Ascending aorta (tissue), 2 donors: Measurements from ENCODE around the gene SLC19A1. TPM values are rescaled to one million over a fixed set of nuclear protein-coding genes. Genes with fewer than 3 reads are reported as not detected.

Source experiments
- DNase-seq, 2 donors: peaks; one replicate each; pipeline ENCODE4 v3.0.0-alpha.2; 2019; ENCODE audit warnings: low spot score in 2 of 2
- H3K27ac ChIP-seq, 2 donors: fragments of 200-600 bp; sonication (generic); one replicate each; pipeline ENCODE4 v1.5.1; 2016 to 2017; ENCODE audit warnings: mild to moderate bottlenecking in 1 of 2
- H3K27me3 ChIP-seq: fragments of 200-600 bp; sonication (generic); one replicate; pipeline ENCODE4 v1.5.1; 2017
- H3K36me3 ChIP-seq, 2 donors: fragments of 200-600 bp; sonication (generic); one replicate each; pipeline ENCODE4 v1.5.1; 2016
- H3K4me1 ChIP-seq, 2 donors: fragments of 200-600 bp; sonication (generic); one replicate each; pipeline ENCODE4 v1.5.1; 2016 to 2017; ENCODE audit warnings: mild to moderate bottlenecking in 1 of 2
- H3K4me3 ChIP-seq, 2 donors: fragments of 200-600 bp; sonication (generic); one replicate each; pipeline ENCODE4 v1.5.1; 2016 to 2017; ENCODE audit warnings: mild to moderate bottlenecking in 1 of 2
- H3K9me3 ChIP-seq, 2 donors: fragments of 200-600 bp; sonication (generic); one replicate each; pipeline ENCODE4 v1.5.1; 2016
- intact Hi-C: fragments of 100-400 bp; cut with DNase I; formaldehyde crosslinking; loops from one replicate; pipeline ENCODE4 v1.15.1; 2023
- total RNA-seq: library from RNA; depleted of rRNA; stranded (reverse); fragments of >200 nt; gene quantifications from one replicate; pipeline ENCODE4 v1.1.0, GENCODE V29; 2016
- TF ChIP-seq, protein P1 (sequence below), 3 experiments: fragments of 200-600 bp in 2 of 3; fragments of 450-650 bp in 1 of 3; sonication (generic) in 2 of 3; IDR thresholded peaks; one replicate each; pipeline ENCODE4 v1.5.1; 2016 to 2019; ENCODE audit warnings: antibody characterized with exemption in 3 of 3, mild to moderate bottlenecking in 1 of 3, moderate library complexity in 1 of 3

Gene SLC19A1
- total RNA-seq, 1 donor from 2014 or later: 8.4 TPM

DNA sequence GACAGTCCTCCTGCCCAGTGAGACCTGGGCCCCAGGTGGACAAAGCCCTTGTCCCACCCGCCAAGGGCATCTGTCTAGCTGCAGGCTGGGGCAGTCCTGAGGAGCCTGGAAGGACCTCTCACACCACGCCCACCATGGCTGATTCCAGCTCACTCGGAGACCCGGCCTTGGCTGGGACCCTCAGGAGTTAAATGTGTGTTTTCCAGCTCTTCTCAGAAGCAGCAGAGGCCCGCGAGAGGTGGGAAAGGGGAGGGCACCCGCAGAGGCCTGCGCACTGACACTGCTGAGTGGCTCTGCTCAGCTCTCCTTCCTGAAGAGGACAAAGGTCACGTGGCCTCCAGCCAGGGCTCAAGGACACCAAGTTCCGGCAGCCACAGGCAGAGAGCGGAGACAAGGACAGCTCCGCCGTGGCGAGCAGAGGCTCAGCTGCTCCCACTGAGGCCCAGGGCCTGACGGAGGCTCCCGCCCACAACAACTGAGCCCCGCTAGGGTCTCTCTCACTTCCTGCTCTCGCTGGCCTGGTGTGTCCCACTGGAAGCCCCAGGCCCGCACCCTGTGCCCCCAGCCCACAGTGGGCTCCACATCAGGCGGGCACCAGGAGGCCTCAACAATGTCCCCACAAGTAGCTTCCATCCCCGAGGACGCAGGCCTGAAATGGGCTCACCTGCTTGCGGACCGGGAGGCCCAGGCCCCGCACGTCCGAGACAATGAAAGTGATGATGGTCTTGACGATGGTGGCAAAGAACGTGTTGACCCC is 16.9 kb downstream of the SLC19A1 start:
- TF ChIP-seq, protein P1, sequence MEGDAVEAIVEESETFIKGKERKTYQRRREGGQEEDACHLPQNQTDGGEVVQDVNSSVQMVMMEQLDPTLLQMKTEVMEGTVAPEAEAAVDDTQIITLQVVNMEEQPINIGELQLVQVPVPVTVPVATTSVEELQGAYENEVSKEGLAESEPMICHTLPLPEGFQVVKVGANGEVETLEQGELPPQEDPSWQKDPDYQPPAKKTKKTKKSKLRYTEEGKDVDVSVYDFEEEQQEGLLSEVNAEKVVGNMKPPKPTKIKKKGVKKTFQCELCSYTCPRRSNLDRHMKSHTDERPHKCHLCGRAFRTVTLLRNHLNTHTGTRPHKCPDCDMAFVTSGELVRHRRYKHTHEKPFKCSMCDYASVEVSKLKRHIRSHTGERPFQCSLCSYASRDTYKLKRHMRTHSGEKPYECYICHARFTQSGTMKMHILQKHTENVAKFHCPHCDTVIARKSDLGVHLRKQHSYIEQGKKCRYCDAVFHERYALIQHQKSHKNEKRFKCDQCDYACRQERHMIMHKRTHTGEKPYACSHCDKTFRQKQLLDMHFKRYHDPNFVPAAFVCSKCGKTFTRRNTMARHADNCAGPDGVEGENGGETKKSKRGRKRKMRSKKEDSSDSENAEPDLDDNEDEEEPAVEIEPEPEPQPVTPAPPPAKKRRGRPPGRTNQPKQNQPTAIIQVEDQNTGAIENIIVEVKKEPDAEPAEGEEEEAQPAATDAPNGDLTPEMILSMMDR (IDR thresholded peaks at IDR 0.05): no peak
- peaks cover 10 to 14% of the 10 kb centered on the region in 2 donors for H3K9me3 ChIP-seq
- no peaks in the 10 kb centered on the region for H3K36me3 ChIP-seq
- no peaks in the 10 kb centered on the region for H3K4me1 ChIP-seq
- intact Hi-C loops: no loop called here
- DNase-seq: peak; percentile 5 to 61
- H3K4me3 ChIP-seq: no peak overlapping the region
- no peak overlapping the region for H3K27ac ChIP-seq
- no peaks in the 10 kb centered on the region for H3K27me3 ChIP-seq

DNA sequence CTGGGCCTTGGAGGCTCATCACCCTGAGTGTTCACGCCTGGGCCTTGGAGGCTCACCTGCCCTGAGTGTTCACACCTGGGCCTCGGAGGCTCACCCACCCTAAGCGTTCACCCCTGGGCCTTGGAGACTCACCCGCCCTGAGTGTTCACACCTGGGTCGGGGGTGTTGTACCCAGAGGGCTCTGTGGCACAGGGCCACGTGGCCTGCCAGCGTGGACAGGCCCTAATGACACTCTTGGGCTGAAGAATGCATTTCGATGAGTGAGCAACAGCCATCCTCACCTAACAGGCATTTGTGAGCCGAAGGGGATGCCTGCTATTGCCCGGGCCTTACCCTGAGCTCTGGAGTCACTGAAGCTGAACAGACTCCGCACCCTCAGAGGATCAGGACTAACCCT is 17.5 kb downstream of the SLC19A1 start:
- Histone ChIP-seq H3K27ac (no peak overlapping the region), H3K4me3 (no peak overlapping the region), H3K36me3 (no peaks in the 10 kb centered on the region), H3K9me3 (peaks cover 13 to 20% of the 10 kb centered on the region in 2 donors), H3K27me3 (no peaks in the 10 kb centered on the region), H3K4me1 (no peaks in the 10 kb centered on the region)
- TF ChIP-seq, protein P1 (IDR thresholded peaks at IDR 0.05): no peak
- intact Hi-C loops: no loop called here
- DNase-seq: peak in 1 of 2 donors; percentile 40

DNA sequence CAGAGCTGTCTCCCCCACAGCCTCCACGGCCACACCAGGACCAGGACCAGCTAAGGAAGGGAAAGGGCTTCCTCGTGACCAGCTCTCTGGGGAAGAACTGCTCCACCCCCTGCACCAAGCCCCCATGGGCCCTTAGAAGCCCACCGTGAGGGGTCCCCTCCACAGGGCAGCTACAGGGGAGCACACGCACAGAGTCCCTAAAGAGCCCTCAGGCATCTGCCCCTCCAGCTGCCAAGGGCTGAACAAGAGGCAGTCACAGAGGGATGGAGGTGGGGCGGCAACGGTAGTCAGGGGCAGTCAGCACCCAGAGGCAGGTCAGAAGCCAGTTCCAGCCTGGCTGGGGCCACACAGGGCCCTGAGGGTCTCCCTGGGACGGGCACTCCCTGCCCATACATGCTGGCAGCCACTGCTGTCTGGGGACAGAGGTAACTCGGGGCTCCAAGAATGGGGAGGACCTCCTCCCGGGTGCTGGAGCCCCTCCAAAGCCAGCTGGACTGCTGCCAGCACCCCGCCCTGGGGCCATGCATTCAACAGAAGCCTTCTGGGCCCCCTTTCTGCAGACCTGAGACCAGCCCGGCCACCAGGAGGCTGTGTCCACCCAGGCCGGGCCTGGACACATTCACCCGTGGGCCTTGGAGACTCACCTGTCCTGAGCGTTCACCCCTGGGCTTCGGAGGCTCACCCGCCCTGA is 18.7 kb downstream of the SLC19A1 start:
- TF ChIP-seq, protein P1 (IDR thresholded peaks at IDR 0.05): no peak
- H3K27me3 ChIP-seq: no peaks in the 10 kb centered on the region
- peak; percentile 6 to 44 for DNase-seq
- H3K9me3 ChIP-seq: peaks cover 19 to 31% of the 10 kb centered on the region in 2 donors
- H3K36me3 ChIP-seq: no peaks in the 10 kb centered on the region
- intact Hi-C loops: no loop called here
- no peaks in the 10 kb centered on the region for H3K4me1 ChIP-seq
- H3K27ac ChIP-seq: no peak overlapping the region
- no peak overlapping the region for H3K4me3 ChIP-seq

DNA sequence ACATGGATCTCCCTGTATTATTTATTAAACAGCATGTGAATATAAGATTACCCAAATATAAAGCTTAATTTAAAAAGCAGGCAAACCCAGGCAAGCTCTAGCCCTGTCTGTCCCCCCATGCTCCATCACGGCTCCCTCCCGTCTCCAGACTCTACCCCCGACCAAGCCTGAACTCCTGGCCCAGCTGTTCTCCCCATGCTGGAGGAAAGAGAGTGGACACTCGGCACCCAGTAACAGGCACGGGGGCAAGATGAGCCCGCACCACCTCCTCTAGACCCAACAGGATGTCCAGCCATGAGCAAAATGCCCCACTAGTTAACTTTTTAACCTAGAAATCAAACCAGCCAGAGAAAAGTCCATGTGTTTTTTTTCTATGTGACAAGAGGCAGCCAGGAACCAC is 19.3 kb downstream of the SLC19A1 start:
- Histone ChIP-seq H3K9me3 (peaks cover 21 to 36% of the 10 kb centered on the region in 2 donors), H3K36me3 (no peaks in the 10 kb centered on the region), H3K4me1 (no peaks in the 10 kb centered on the region), H3K27ac (no peak overlapping the region), H3K27me3 (no peaks in the 10 kb centered on the region), H3K4me3 (no peak overlapping the region)
- intact Hi-C loops: no loop called here
- TF ChIP-seq, protein P1 (IDR thresholded peaks at IDR 0.05): no peak
- DNase-seq: peak in 1 of 2 donors; percentile 39

DNA sequence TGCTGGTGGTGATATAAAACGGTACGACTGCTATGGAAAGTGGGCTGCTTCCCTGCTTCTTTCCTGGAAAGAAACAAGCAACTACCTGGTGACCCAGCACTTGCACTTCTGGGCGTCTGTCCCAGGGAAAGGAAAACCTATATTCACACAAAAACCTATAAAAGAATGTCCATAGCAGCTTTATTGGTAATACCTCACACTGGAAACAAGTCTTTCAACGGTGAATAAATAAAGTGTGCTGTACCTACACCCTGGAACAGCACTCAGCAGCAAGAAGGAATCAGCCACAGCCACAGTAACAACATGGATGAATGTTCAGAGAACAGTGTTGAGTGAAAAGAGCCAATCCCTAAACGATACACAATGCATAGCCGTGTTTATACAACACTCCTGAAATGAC is 19.9 kb downstream of the SLC19A1 start:
- Histone ChIP-seq H3K9me3 (peaks cover 24 to 36% of the 10 kb centered on the region in 2 donors), H3K36me3 (no peaks in the 10 kb centered on the region), H3K4me1 (no peaks in the 10 kb centered on the region), H3K27ac (no peak overlapping the region), H3K4me3 (no peak overlapping the region), H3K27me3 (no peaks in the 10 kb centered on the region)
- DNase-seq: peak in 1 of 2 donors; percentile 12
- TF ChIP-seq, protein P1 (IDR thresholded peaks at IDR 0.05): no peak
- intact Hi-C loops: no loop called here
